Mesothelial cell of epicardium (in vitro differentiated cells): Measurements from ENCODE around the gene DPYD. TPM values are rescaled to one million over a fixed set of nuclear protein-coding genes. Genes with fewer than 3 reads are reported as not detected.

Experiments
- DNase-seq, 2 experiments: peaks; one replicate each; pipeline ENCODE4 v3.0.0; 2021; ENCODE audit warnings: low spot score in 2 of 2; ENCODE audit not compliant: unreplicated experiment in 2 of 2
- H3K27ac Mint-ChIP-seq: 2 replicates; pipeline ENCODE4 v1.8.0; 2021; ENCODE audit warnings: mixed read lengths
- H3K27me3 Mint-ChIP-seq: 2 replicates; pipeline ENCODE4 v1.8.0; 2021; ENCODE audit warnings: low read depth, mixed read lengths
- H3K36me3 Mint-ChIP-seq: 2 replicates; pipeline ENCODE4 v1.8.0; 2021; ENCODE audit warnings: mixed read lengths
- H3K4me1 Mint-ChIP-seq: 2 replicates; pipeline ENCODE4 v1.8.0; 2021; ENCODE audit warnings: mixed read lengths
- H3K4me3 Mint-ChIP-seq: 2 replicates; pipeline ENCODE4 v1.8.0; 2021; ENCODE audit warnings: mild to moderate bottlenecking, moderate library complexity, mixed read lengths
- H3K9me3 Mint-ChIP-seq: 2 replicates; pipeline ENCODE4 v1.8.0; 2021; ENCODE audit warnings: mixed read lengths
- total RNA-seq: library from RNA; stranded (reverse); gene quantifications from 3 replicates; pipeline ENCODE4 v1.2.1, GENCODE V29; 2021
- TF ChIP-seq, protein P1 (sequence below): fragments of 200-600 bp; sonication (generic); IDR thresholded peaks from one replicate; pipeline ENCODE4 v1.5.0; 2021; ENCODE audit warnings: antibody characterized with exemption; ENCODE audit not compliant: unreplicated experiment

Gene DPYD
- total RNA-seq, 1 donor from 2014 or later: 13.3 TPM

DNA sequence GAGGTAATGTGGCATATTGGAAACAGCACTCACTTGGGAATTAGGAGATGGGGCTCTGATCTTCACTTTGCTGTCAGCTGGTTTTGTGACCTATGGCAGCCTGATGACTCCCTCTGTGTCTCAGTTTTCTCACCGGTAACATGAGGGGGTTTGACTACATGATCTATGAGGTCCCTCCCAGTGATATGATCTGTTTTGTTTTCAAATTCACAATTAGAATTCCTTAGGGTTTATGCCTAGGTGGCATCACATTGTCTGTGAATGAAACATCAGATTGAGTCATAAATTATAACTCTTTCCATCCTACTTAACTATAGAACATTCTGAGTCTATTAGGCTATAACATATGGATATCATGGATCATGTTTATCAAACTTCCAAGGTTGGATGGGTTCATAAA, 812.7 kb downstream of the DPYD start:
- Mint-ChIP-seq H3K36me3 (peaks cover 4% of the 10 kb centered on the region), H3K4me3 (no peak overlapping the region)

DNA sequence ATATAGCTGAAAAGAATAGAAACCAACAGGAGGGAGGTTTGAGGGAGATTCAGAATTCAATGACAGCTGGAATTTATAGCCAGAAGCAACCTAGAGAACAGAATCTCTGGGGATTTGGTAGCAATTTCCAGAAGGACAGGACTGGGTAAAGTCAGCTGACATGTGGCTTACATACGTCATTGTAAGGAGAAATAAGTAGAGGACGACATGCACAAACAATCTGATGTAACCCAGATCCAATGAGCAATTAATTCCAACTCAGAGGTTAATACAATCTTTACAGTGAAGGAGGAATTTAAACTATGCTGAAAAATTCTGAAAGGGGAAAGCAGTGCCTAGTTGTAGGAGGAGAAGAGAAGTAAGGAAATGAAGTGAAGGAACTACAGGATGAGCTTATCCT, 815.3 kb downstream of the DPYD start:
- peaks cover 17% of the 10 kb centered on the region for H3K9me3 Mint-ChIP-seq
- DNase-seq: no peak
- H3K36me3 Mint-ChIP-seq: peaks cover 4% of the 10 kb centered on the region
- H3K4me3 Mint-ChIP-seq: no peak overlapping the region
- TF ChIP-seq, protein P1, sequence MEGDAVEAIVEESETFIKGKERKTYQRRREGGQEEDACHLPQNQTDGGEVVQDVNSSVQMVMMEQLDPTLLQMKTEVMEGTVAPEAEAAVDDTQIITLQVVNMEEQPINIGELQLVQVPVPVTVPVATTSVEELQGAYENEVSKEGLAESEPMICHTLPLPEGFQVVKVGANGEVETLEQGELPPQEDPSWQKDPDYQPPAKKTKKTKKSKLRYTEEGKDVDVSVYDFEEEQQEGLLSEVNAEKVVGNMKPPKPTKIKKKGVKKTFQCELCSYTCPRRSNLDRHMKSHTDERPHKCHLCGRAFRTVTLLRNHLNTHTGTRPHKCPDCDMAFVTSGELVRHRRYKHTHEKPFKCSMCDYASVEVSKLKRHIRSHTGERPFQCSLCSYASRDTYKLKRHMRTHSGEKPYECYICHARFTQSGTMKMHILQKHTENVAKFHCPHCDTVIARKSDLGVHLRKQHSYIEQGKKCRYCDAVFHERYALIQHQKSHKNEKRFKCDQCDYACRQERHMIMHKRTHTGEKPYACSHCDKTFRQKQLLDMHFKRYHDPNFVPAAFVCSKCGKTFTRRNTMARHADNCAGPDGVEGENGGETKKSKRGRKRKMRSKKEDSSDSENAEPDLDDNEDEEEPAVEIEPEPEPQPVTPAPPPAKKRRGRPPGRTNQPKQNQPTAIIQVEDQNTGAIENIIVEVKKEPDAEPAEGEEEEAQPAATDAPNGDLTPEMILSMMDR: no peak
- H3K27me3 Mint-ChIP-seq: no peaks in the 10 kb centered on the region
- no peak overlapping the region for H3K27ac Mint-ChIP-seq
- no peaks in the 10 kb centered on the region for H3K4me1 Mint-ChIP-seq

More for the DNA sequence above, 812.7 kb downstream of the DPYD start:
- Mint-ChIP-seq H3K4me1 (no peaks in the 10 kb centered on the region), H3K27me3 (no peaks in the 10 kb centered on the region), H3K27ac (no peak overlapping the region), H3K9me3 (peaks cover 17% of the 10 kb centered on the region)
- TF ChIP-seq, protein P1: no peak
- no peak for DNase-seq

DNA sequence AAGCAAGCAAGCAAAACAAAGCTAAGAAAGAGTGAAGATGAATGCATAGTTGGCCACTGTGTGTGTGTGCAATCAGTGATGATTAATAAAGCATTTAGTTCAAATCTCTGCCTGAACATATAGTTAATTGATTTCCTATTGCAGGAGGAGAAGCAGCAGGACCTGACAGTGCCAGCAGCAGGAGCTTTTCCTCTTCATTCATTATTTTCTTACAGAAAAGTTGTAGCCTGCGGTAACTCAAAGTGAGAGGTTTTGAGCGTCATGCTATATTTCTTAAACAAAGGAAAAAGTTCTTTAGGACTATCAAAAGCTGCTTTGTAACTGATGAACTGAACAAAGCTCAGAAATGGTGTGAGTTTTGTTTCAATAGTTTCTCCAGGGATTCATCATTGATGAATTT, 819.3 kb downstream of the DPYD start:
- no peak for DNase-seq
- TF ChIP-seq, protein P1: no peak
- Mint-ChIP-seq H3K27me3 (no peaks in the 10 kb centered on the region), H3K4me3 (no peak overlapping the region), H3K36me3 (peaks cover 6% of the 10 kb centered on the region), H3K27ac (no peak overlapping the region), H3K9me3 (peaks cover 20% of the 10 kb centered on the region), H3K4me1 (no peaks in the 10 kb centered on the region)

DNA sequence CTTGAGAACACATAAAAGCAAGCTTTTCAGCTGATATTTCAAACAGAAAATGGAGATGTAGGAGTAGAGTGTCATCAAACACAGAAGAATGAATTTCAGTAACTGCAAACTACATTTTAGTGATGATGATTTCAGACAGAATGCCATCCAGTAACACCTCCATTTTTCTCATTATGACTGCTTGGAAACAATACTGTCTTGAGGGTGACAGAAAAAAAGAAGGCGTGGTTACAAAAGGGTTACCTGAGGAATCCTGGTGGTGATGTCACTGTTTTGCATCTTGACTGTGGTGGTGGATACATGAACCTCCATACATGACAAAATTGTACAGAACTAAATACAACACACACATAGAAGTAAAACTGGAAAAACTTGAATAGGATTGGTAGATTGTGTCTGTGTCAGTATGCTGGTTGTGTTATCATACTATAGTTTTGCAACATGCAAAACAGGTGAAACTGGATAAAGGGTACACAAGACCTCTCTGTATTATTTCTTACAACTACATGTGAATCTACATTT, 823.4 kb downstream of the DPYD start:
- Mint-ChIP-seq H3K9me3 (peaks cover 3% of the 10 kb centered on the region), H3K27ac (no peak overlapping the region), H3K4me3 (no peak overlapping the region), H3K27me3 (no peaks in the 10 kb centered on the region), H3K4me1 (peaks cover 8% of the 10 kb centered on the region), H3K36me3 (peaks cover 2% of the 10 kb centered on the region)
- DNase-seq: no peak
- TF ChIP-seq, protein P1: no peak

DNA sequence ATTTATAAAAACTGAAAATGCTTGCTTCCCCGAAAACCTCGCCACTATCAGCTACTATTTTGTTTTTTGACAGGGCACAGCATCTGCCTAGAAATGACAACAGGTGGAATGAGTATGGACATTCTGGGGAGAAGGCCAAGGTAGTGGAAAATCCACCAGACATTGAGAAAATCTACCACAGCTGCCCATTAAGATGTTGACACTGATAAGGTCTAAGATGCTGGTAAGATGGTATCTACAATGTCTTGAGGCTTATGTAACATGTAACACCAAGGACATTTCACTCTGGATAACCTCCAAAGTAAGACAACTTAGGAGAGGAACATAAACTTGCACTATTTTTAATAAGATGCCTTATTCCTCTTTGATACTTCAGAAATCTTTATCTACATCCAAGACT, 825.1 kb downstream of the DPYD start:
- Mint-ChIP-seq H3K4me1 (peaks cover 21% of the 10 kb centered on the region), H3K9me3 (peaks cover 3% of the 10 kb centered on the region), H3K27ac (no peak overlapping the region), H3K27me3 (no peaks in the 10 kb centered on the region), H3K4me3 (no peak overlapping the region), H3K36me3 (peaks cover 2% of the 10 kb centered on the region)
- TF ChIP-seq, protein P1: no peak
- no peak for DNase-seq
